Neuronal stem cell (in vitro differentiated cells): ENCODE data around the gene OTULIN.

Source experiments
- DNase-seq: peaks from one replicate; pipeline ENCODE4 v3.0.0-alpha.2; 2013; ENCODE audit warnings: low spot score
- H2AFZ ChIP-seq: one replicate; pipeline ENCODE4 v1.6.1; 2013; ENCODE audit warnings: mild to moderate bottlenecking, low read length, inconsistent platforms
- H2AK5ac ChIP-seq: 2 replicates; pipeline ENCODE4 v1.6.1; 2013; ENCODE audit warnings: low read depth, mild to moderate bottlenecking, inconsistent platforms, low read length, moderate library complexity, mixed read lengths
- H2BK120ac ChIP-seq: 2 replicates; pipeline ENCODE4 v1.6.1; 2013; ENCODE audit warnings: low read depth, mild to moderate bottlenecking, inconsistent platforms, low read length, moderate library complexity, mixed read lengths
- H2BK12ac ChIP-seq: one replicate; pipeline ENCODE4 v1.6.1; 2013; ENCODE audit warnings: low read length, inconsistent platforms
- H2BK15ac ChIP-seq: 2 replicates; pipeline ENCODE4 v1.6.1; 2013; ENCODE audit warnings: mild to moderate bottlenecking, low read length, inconsistent platforms, mixed read lengths
- H2BK5ac ChIP-seq: one replicate; pipeline ENCODE4 v1.6.1; 2013; ENCODE audit warnings: inconsistent platforms, mild to moderate bottlenecking, low read length, moderate library complexity
- H3K14ac ChIP-seq: one replicate; pipeline ENCODE4 v1.6.1; 2013; ENCODE audit warnings: low read length, inconsistent platforms
- H3K18ac ChIP-seq: 2 replicates; pipeline ENCODE4 v1.6.1; 2013; ENCODE audit warnings: low read length, inconsistent platforms
- H3K23ac ChIP-seq: 2 replicates; pipeline ENCODE4 v1.6.1; 2013; ENCODE audit warnings: low read depth, mild to moderate bottlenecking, mixed read lengths, low read length, inconsistent platforms; ENCODE audit not compliant: poor library complexity
- H3K27ac ChIP-seq: replicated peaks from 3 replicates; pipeline ENCODE4 v1.5.1; 2013; ENCODE audit warnings: low read length, inconsistent platforms
- H3K27me3 ChIP-seq, 3 experiments: 2 replicates each; pipeline ENCODE4 v1.6.1; 2013; ENCODE audit warnings: low read length in 3 of 3, mild to moderate bottlenecking in 2 of 3, inconsistent platforms in 1 of 3, low read depth in 1 of 3, mixed read lengths in 1 of 3, moderate library complexity in 1 of 3; ENCODE audit not compliant: control insufficient read depth in 3 of 3, insufficient read depth in 3 of 3
- H3K36me3 ChIP-seq, 2 donors: replicated peaks in 1 of 2; 2 replicates each; pipeline ENCODE4 v1.6.1; 2013; ENCODE audit warnings: low read length in 2 of 2; ENCODE audit not compliant: control insufficient read depth in 2 of 2, insufficient read depth in 2 of 2
- H3K4ac ChIP-seq: 2 replicates; pipeline ENCODE4 v1.6.1; 2013; ENCODE audit warnings: inconsistent platforms, mild to moderate bottlenecking, low read length, moderate library complexity
- H3K4me1 ChIP-seq, 2 donors: 1 replicate in 1 of 2; 2 replicates in 1 of 2; pipeline ENCODE4 v1.6.1; 2013; ENCODE audit warnings: low read length in 2 of 2, low read depth in 1 of 2; ENCODE audit not compliant: control insufficient read depth in 2 of 2, insufficient read depth in 1 of 2
- H3K4me2 ChIP-seq: one replicate; pipeline ENCODE4 v1.6.1; 2013; ENCODE audit warnings: mild to moderate bottlenecking, low read length, inconsistent platforms; ENCODE audit not compliant: insufficient read depth, poor library complexity, severe bottlenecking
- H3K4me3 ChIP-seq, 2 donors: 2 replicates each; pipeline ENCODE4 v1.5.1; 2013; ENCODE audit warnings: low read length in 2 of 2, mild to moderate bottlenecking in 2 of 2, inconsistent platforms in 1 of 2, moderate library complexity in 1 of 2
- H3K79me1 ChIP-seq: one replicate; pipeline ENCODE4 v1.6.1; 2013; ENCODE audit warnings: low read depth, mild to moderate bottlenecking, inconsistent platforms, low read length, moderate library complexity
- H3K9ac ChIP-seq: one replicate; pipeline ENCODE4 v1.6.1; 2013; ENCODE audit warnings: mild to moderate bottlenecking, low read depth, low read length, inconsistent platforms; ENCODE audit not compliant: poor library complexity
- H3K9me3 ChIP-seq, 2 donors: replicated peaks in 1 of 2; 2 replicates each; pipeline versions ENCODE3 to v1.6.1; 2013; ENCODE audit warnings: low read length in 2 of 2, mild to moderate bottlenecking in 2 of 2, inconsistent platforms in 1 of 2, low read depth in 1 of 2, mixed read lengths in 1 of 2, moderate library complexity in 1 of 2; ENCODE audit not compliant: control insufficient read depth in 2 of 2, insufficient read depth in 1 of 2
- H4K8ac ChIP-seq: one replicate; pipeline ENCODE4 v1.6.1; 2013; ENCODE audit warnings: low read depth, mild to moderate bottlenecking, inconsistent platforms, low read length, moderate library complexity
- H4K91ac ChIP-seq: one replicate; pipeline ENCODE4 v1.6.1; 2013; ENCODE audit warnings: low read length, low read depth, mild to moderate bottlenecking, inconsistent platforms; ENCODE audit not compliant: poor library complexity
- WGBS, 2 donors: extraction: QIAGEN DNeasy Blood & Tissue Kit; methylation state at CpG; one replicate each; pipeline ENCODE4 v1.1.7; 2013; ENCODE audit warnings: missing lambda C conversion rate in 2 of 2, mixed read lengths in 1 of 2; ENCODE audit not compliant: insufficient read length in 2 of 2, insufficient replicate concordance in 1 of 2; ENCODE audit errors: extremely low coverage in 2 of 2; 5-methylcytosine and 5-hydroxymethylcytosine counted together

OTULIN gene

DNA sequence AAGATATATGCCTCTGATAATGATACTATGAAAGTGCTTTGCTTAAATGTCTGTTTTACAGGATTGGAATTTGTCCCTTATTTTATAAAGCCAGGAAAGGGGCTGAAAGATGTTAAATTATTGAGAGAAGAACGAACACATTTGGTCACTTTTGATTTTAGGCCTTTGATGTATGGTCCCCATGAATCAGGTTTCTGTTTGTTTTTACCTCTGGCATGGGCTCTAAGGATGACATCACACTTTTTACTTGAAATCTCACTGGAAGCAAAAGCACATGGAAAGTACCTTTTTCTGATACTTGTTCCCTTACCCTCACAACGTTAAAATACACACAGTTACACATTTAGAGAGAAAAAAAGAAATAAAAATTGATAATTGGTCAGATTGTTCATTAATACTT, 6.9 kb downstream of the OTULIN start:
- Histone ChIP-seq H2BK5ac (no peak overlapping the region), H2BK12ac (no peak overlapping the region), H2AK5ac (no peak overlapping the region), H4K8ac (no peak overlapping the region), H3K9ac (no peak overlapping the region), H3K27ac (no peak overlapping the region), H3K4me2 (no peak overlapping the region), H2BK120ac (no peak overlapping the region), H3K4me3 (no peak overlapping the region), H3K14ac (no peak overlapping the region), H4K91ac (no peak overlapping the region), H3K18ac (no peak overlapping the region), H3K36me3 (peaks cover 3 to 41% of the 10 kb centered on the region in 2 donors), H3K4ac (no peak overlapping the region), H3K23ac (no peak overlapping the region), H3K4me1 (peaks cover 0 to 5% of the 10 kb centered on the region in 2 donors), H2BK15ac (no peak overlapping the region), H3K27me3 (no peaks in the 10 kb centered on the region), H2AFZ (no peak overlapping the region), H3K9me3 (no peaks in the 10 kb centered on the region), H3K79me1 (peaks cover 1% of the 10 kb centered on the region)
- no peak for DNase-seq
- WGBS, 2 donors = no CpG with 5 or more reads among the region's 2 CpGs

DNA sequence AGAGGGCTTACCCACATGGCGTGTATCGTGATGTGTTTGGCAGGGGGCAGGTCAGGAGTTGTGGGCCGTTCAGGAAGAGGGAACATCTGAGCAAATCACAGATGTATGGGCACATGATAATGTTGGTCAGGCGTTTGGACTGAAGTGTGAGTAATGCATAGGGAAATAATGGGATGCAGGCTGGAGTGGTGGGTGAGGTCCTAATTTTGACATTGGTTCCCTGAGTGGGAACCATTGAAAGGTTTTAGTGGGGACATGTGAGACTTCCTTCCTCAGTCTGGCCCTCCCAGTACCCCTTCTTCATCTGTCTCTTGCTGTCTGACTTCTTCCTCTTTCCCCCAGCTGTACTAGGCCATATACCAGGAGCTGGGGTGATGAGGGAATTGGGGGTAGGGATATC, 7.6 kb downstream of the OTULIN start:
- no peak overlapping the region for H3K18ac ChIP-seq
- H3K9ac ChIP-seq = peak overlapping the region; percentile 39
- no peak overlapping the region for H3K4me2 ChIP-seq
- H2AK5ac ChIP-seq = no peak overlapping the region
- H4K8ac ChIP-seq = no peak overlapping the region
- no peak overlapping the region for H2BK12ac ChIP-seq
- peaks cover 0 to 5% of the 10 kb centered on the region in 2 donors for H3K4me1 ChIP-seq
- H3K36me3 ChIP-seq = peaks cover 3 to 46% of the 10 kb centered on the region in 2 donors
- DNase-seq = no peak
- H2BK120ac ChIP-seq = no peak overlapping the region
- H3K14ac ChIP-seq = no peak overlapping the region
- no peak overlapping the region for H4K91ac ChIP-seq
- H3K27ac ChIP-seq = no peak overlapping the region
- peaks cover 2% of the 10 kb centered on the region for H3K79me1 ChIP-seq
- no peak overlapping the region for H2AFZ ChIP-seq
- H3K23ac ChIP-seq = no peak overlapping the region
- no peaks in the 10 kb centered on the region for H3K27me3 ChIP-seq
- H2BK5ac ChIP-seq = no peak overlapping the region
- H3K4me3 ChIP-seq = no peak overlapping the region
- no peaks in the 10 kb centered on the region for H3K9me3 ChIP-seq
- no peak overlapping the region for H2BK15ac ChIP-seq
- no peak overlapping the region for H3K4ac ChIP-seq
- no CpG with 5 or more reads among the region's 4 CpGs for WGBS, 2 donors

DNA sequence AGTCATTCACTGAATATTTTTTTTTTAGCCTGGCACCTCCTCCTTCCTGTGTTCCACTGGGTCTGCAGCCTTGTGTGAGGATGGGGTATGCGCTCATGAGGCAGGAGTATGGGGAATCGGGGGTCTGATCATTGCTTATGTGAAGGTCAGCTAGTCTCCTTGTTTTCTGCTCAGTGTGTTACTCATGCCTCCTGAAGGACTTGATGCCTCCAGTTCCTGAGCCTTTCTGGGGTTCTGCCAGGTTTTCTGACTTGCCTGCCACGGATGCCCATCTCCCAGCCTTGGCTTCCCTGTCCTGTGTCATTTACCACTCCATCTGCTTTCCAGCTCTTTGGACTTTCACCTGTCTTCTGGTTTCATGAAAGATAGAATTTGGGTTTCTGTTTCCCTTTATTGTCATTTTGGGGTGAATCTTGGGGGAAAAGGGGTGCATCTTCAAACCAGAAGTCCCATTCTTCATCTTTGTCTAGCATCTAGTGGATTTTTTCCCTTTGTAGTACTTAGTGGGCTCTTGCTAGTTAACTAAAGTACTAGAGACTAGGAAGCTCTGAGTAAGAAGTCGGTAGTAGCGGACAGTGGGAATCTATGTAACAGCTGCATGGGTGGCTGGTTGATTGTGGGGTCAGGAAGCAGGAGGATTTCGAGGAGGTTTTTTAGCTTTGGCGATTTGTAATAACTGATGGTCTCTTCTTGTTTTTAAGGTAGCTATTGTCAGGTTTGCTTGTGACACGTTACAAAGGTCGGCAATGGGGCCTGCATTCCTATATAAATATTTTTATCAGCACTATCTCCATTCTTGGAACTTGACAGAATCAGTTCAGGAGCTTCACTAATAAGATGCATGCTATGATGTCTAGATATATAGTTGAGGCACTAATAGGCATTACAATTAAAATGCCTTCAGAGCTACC, 8.2 kb downstream of the OTULIN start:
- Histone ChIP-seq H3K79me1 (peaks cover 2% of the 10 kb centered on the region), H3K4me3 (no peak overlapping the region), H3K27ac (no peak overlapping the region), H3K9me3 (no peaks in the 10 kb centered on the region), H3K14ac (no peak overlapping the region), H3K36me3 (peaks cover 3 to 46% of the 10 kb centered on the region in 2 donors), H3K4me1 (peaks cover 0 to 5% of the 10 kb centered on the region in 2 donors), H4K91ac (no peak overlapping the region), H3K4me2 (no peak overlapping the region), H2AK5ac (no peak overlapping the region), H2BK5ac (no peak overlapping the region), H3K4ac (no peak overlapping the region), H3K18ac (no peak overlapping the region), H2BK120ac (no peak overlapping the region), H3K9ac (no peak overlapping the region), H3K27me3 (no peaks in the 10 kb centered on the region), H2BK15ac (no peak overlapping the region), H3K23ac (no peak overlapping the region), H4K8ac (no peak overlapping the region), H2BK12ac (no peak overlapping the region), H2AFZ (no peak overlapping the region)
- no CpG with 5 or more reads among the region's 9 CpGs for WGBS, 2 donors
- no peak for DNase-seq

DNA sequence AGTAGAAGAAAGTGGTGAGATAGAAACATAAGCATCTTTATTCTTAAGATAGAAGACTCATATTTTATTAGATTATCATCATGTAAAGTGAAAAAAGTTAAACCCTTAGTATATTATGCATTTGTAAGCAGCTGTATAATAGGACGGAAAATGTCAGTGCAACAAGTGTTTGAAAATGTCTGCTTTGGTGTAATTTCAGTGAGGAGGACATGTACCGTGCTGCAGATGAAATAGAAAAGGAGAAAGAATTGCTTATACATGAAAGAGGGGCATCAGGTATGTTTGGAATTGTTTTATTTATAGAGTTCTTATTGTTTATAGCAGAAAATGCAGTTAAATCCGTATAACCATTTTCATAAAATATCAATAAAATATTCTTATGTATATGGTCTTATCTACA, 8.9 kb downstream of the OTULIN start:
- Histone ChIP-seq H2BK12ac (no peak overlapping the region), H3K27me3 (no peaks in the 10 kb centered on the region), H3K4me3 (no peak overlapping the region), H3K4me2 (no peak overlapping the region), H3K79me1 (peaks cover 5% of the 10 kb centered on the region), H2BK5ac (no peak overlapping the region), H2BK120ac (no peak overlapping the region), H4K8ac (no peak overlapping the region), H2BK15ac (no peak overlapping the region), H3K18ac (no peak overlapping the region), H3K23ac (no peak overlapping the region), H2AK5ac (no peak overlapping the region), H3K9me3 (no peaks in the 10 kb centered on the region), H2AFZ (no peak overlapping the region), H3K27ac (no peak overlapping the region), H3K9ac (no peak overlapping the region), H4K91ac (no peak overlapping the region), H3K4ac (no peak overlapping the region), H3K14ac (no peak overlapping the region), H3K36me3 (peaks cover 3 to 47% of the 10 kb centered on the region in 2 donors), H3K4me1 (peaks cover 0 to 5% of the 10 kb centered on the region in 2 donors)
- no CpG with 5 or more reads among the region's 3 CpGs for WGBS, 2 donors
- DNase-seq = no peak
